HepG2 (cell line): ENCODE data around the gene ZNF777. TPM values are rescaled to one million over a fixed set of nuclear protein-coding genes. Genes with fewer than 3 reads are reported as not detected.

Source experiments
- ATAC-seq: fragments of 200-7000 bp; cut with Tn5 transposase; 3 replicates; pipeline ENCODE4 v1.9.1; 2020; ENCODE audit warnings: mild to moderate bottlenecking, moderate library complexity
- BruUV-seq: library from RNA; stranded (reverse); fragments of 400-500 nt; replicated peaks from 2 replicates; lab custom pipeline; 2021; lab: Mats Ljungman, UMichigan
- CTCF ChIA-PET: fragments of 300-600 bp; formaldehyde crosslinking; extraction: SDS; loops from one replicate; lab custom pipeline; 2021; ENCODE audit warnings: low total read pairs, inconsistent platforms, low intra/inter-chr PET ratio; lab: Yijun Ruan, JAX
- POLR2A ChIA-PET: fragments of 350-600 bp; sonication (Branson Sonifier 250); formaldehyde crosslinking; loops from one replicate; lab custom pipeline; 2020; ENCODE audit warnings: antibody characterized with exemption, inconsistent platforms; lab: Yijun Ruan, JAX
- DNase-seq: peaks from one replicate; pipeline ENCODE4 v3.0.0-alpha.2; 2015; ENCODE audit warnings: low spot score
- FAIRE-seq: peaks from 3 replicates; lab custom pipeline; 2011; peaks lifted over from hg19 to GRCh38; lab: Jason Lieb, UNC
- H2AFZ ChIP-seq: one replicate; pipeline ENCODE4 v1.6.1; 2011; ENCODE audit warnings: low read length, inconsistent platforms
- H3K27ac ChIP-seq: fragments of 300-600 bp; 3 replicates; pipeline ENCODE4 v1.8.0; 2011; ENCODE audit warnings: mixed run types, mild to moderate bottlenecking, mixed read lengths, low read length, inconsistent platforms; ENCODE audit not compliant: insufficient read depth; ENCODE audit errors: extremely low read length
- H3K27me3 ChIP-seq, 2 experiments: fragments of 200-600 bp in 1 of 2; 2 replicates in 1 of 2; 3 replicates in 1 of 2; pipeline versions ENCODE4 v1.6.0 to v1.8.0; 2011; ENCODE audit warnings: low read length in 2 of 2, mild to moderate bottlenecking in 2 of 2, moderate library complexity in 2 of 2, inconsistent platforms in 1 of 2; ENCODE audit not compliant: insufficient read depth in 2 of 2, control insufficient read depth in 1 of 2
- H3K36me3 ChIP-seq, 2 experiments: fragments of 200-600 bp in 1 of 2; replicated peaks in 1 of 2; 2 replicates in 1 of 2; 3 replicates in 1 of 2; pipeline versions ENCODE4 v1.5.1 to v1.8.0; 2011; ENCODE audit warnings: low read length in 2 of 2, inconsistent platforms in 1 of 2; ENCODE audit not compliant: insufficient read depth in 2 of 2, control insufficient read depth in 1 of 2
- H3K4me1 ChIP-seq: 2 replicates; pipeline ENCODE4 v1.5.1; 2012; ENCODE audit warnings: low read length, inconsistent platforms; ENCODE audit not compliant: insufficient read depth
- H3K4me2 ChIP-seq: 2 replicates; pipeline ENCODE4 v1.6.0; 2011; ENCODE audit warnings: low read depth, low read length, inconsistent platforms
- H3K4me3 ChIP-seq, 3 experiments: fragments of 200-600 bp in 1 of 3; sonication (generic), shearing (Covaris generic) in 1 of 3; replicated peaks in 1 of 3; 2 replicates each; pipeline ENCODE4 v1.5.1; 2011 to 2016; ENCODE audit warnings: low read length in 3 of 3, inconsistent platforms in 2 of 3, low read depth in 2 of 3, mild to moderate bottlenecking in 2 of 3, control low read depth in 1 of 3, mixed read lengths in 1 of 3; ENCODE audit not compliant: insufficient read depth in 1 of 3
- H3K79me2 ChIP-seq: one replicate; pipeline ENCODE4 v1.6.1; 2011; ENCODE audit warnings: low read length, inconsistent platforms; ENCODE audit not compliant: insufficient read depth
- H3K9ac ChIP-seq: 2 replicates; pipeline ENCODE4 v1.6.0; 2011; ENCODE audit warnings: mild to moderate bottlenecking, low read depth, low read length, inconsistent platforms; ENCODE audit not compliant: insufficient read depth
- H3K9me3 ChIP-seq: 2 replicates; pipeline ENCODE4 v1.5.1; 2012; ENCODE audit warnings: mild to moderate bottlenecking, low read length
- H4K20me1 ChIP-seq: 2 replicates; pipeline ENCODE4 v1.6.0; 2011; ENCODE audit warnings: inconsistent platforms, mild to moderate bottlenecking, low read length, moderate library complexity; ENCODE audit not compliant: insufficient read depth
- ARHGAP35 ChIP-seq: sonication (generic); formaldehyde crosslinking; IDR thresholded peaks from 2 replicates; pipeline ENCODE4 v1.9.0; 2022; ENCODE audit warnings: mild to moderate bottlenecking, inconsistent platforms, moderate library complexity, missing genetic modification reagents, borderline replicate concordance
- ARNT2 ChIP-seq: sonication (generic); formaldehyde crosslinking; IDR thresholded peaks from 2 replicates; pipeline ENCODE4 v1.8.0; 2022; ENCODE audit warnings: mild to moderate bottlenecking, low read depth, missing genetic modification reagents, moderate library complexity
- EEA1 ChIP-seq: sonication (generic); formaldehyde crosslinking; IDR thresholded peaks from 2 replicates; pipeline ENCODE4 v1.5.1; 2020; ENCODE audit warnings: mild to moderate bottlenecking, missing genetic modification reagents, borderline replicate concordance
- HDAC1 ChIP-seq: sonication (generic); formaldehyde crosslinking; IDR thresholded peaks from 2 replicates; pipeline ENCODE4 v1.5.1; 2020; ENCODE audit warnings: mild to moderate bottlenecking, missing genetic modification reagents
- HNF1B ChIP-seq: sonication (generic); formaldehyde crosslinking; IDR thresholded peaks from 2 replicates; pipeline ENCODE4 v1.5.1; 2020; ENCODE audit warnings: mild to moderate bottlenecking, moderate library complexity, missing genetic modification reagents
- IKZF1 ChIP-seq: fragments of 450-650 bp; IDR thresholded peaks from 2 replicates; pipeline ENCODE4 v1.7.1; 2016
- KDM5A ChIP-seq: fragments of 200-600 bp; sonication (generic); IDR thresholded peaks from 2 replicates; pipeline ENCODE4 v1.7.0; 2018; ENCODE audit warnings: antibody characterized with exemption, mild to moderate bottlenecking, low read length, borderline replicate concordance
- KLF15 ChIP-seq: sonication (generic); formaldehyde crosslinking; IDR thresholded peaks from 2 replicates; pipeline ENCODE4 v1.8.1; 2023; ENCODE audit warnings: borderline replicate concordance, mild to moderate bottlenecking, inconsistent platforms, missing genetic modification reagents, mixed read lengths
- MAFF ChIP-seq: IDR thresholded peaks from 2 replicates; pipeline ENCODE4 v1.6.1; 2011; ENCODE audit warnings: low read depth, low read length, improper control_type of control experiment
- RFX1 ChIP-seq: fragments of 450-650 bp; IDR thresholded peaks from 2 replicates; pipeline ENCODE4 v1.6.1; 2017
- SETDB1 ChIP-seq: sonication (generic); formaldehyde crosslinking; IDR thresholded peaks from 2 replicates; pipeline ENCODE4 v1.5.1; 2020; ENCODE audit warnings: missing genetic modification reagents, mild to moderate bottlenecking, borderline replicate concordance
- WIZ ChIP-seq: sonication (generic); formaldehyde crosslinking; IDR thresholded peaks from 2 replicates; pipeline ENCODE4 v1.5.1; 2020; ENCODE audit warnings: mild to moderate bottlenecking, missing genetic modification reagents
- ZNF225 ChIP-seq: sonication (generic); formaldehyde crosslinking; IDR thresholded peaks from 2 replicates; pipeline ENCODE4 v1.4.0; 2020; ENCODE audit warnings: mild to moderate bottlenecking, missing genetic modification reagents
- ZNF326 ChIP-seq: sonication (generic); formaldehyde crosslinking; IDR thresholded peaks from 2 replicates; pipeline ENCODE4 v1.4.0; 2020; ENCODE audit warnings: missing genetic modification reagents, borderline replicate concordance
- ZNF431 ChIP-seq: sonication (generic); formaldehyde crosslinking; IDR thresholded peaks from 2 replicates; pipeline ENCODE4 v1.9.0; 2022; ENCODE audit warnings: missing genetic modification reagents, low read depth, mild to moderate bottlenecking, borderline replicate concordance
- ZNF619 ChIP-seq: sonication (generic); formaldehyde crosslinking; IDR thresholded peaks from 2 replicates; pipeline ENCODE4 v1.4.0; 2020; ENCODE audit warnings: mild to moderate bottlenecking, missing genetic modification reagents
- ZNF878 ChIP-seq: sonication (generic); formaldehyde crosslinking; IDR thresholded peaks from 2 replicates; pipeline ENCODE4 v1.8.1; 2023; ENCODE audit warnings: mild to moderate bottlenecking, missing genetic modification reagents, moderate library complexity
- WGBS: methylation state at CpG from one replicate; pipeline ENCODE4 v1.1.6; 2017; ENCODE audit warnings: low lambda C conversion rate; 5-methylcytosine and 5-hydroxymethylcytosine counted together
- in situ Hi-C: cut with HindIII; loops from 2 replicates; pipeline ENCODE4 v1.10.0; 2017; ENCODE audit warnings: low pct_unique_long_range_greater_than_20kb; ENCODE audit not compliant: extremely low pct_ligation_motif_present
- intact Hi-C: fragments of 100-400 bp; cut with micrococcal nuclease; formaldehyde crosslinking; loops from one replicate; pipeline ENCODE4 v1.10.0; 2022; ENCODE audit not compliant: unreplicated experiment
- polyA plus RNA-seq, 8 experiments: library from polyadenylated mRNA; depleted of rRNA in 3 of 8; stranded (reverse) in 7 of 8; unstranded in 1 of 8; fragments of >200 nt; fragmentation: Illumina TruSeq in 4 of 8; extraction: Trizol in 4 of 8; gene quantifications; 2 replicates each; pipeline versions ENCODE4 v1.2.1 to v1.2.3, GENCODE V29; 2011 to 2016; ENCODE audit warnings: low read depth in 4 of 8, missing spikeins in 1 of 8, mixed read lengths in 1 of 8; ENCODE audit not compliant: insufficient read depth in 1 of 8
- total RNA-seq, 5 experiments: library from RNA; depleted of rRNA; stranded (reverse); fragments of >200 nt; fragmentation: Illumina TruSeq; extraction: Trizol; gene quantifications; 2 replicates each; pipeline ENCODE4 v1.2.3, GENCODE V29; 2016; ENCODE audit warnings: low read depth in 1 of 5
- TF ChIP-seq, protein P1 (sequence below): sonication (generic); formaldehyde crosslinking; IDR thresholded peaks from 2 replicates; pipeline ENCODE4 v1.4.0; 2020; ENCODE audit warnings: missing genetic modification reagents

Gene ZNF777
- total and polyA plus RNA-seq, 2 of the 13 experiments (the other 11 are each of a cell fraction or from before 2014, with no cell fraction given), result 3.8 to 6.0 TPM

- Histone ChIP-seq H3K4me1 (no peaks in the 10 kb centered on the region), H3K36me3 (peaks cover 8 to 54% of the 10 kb centered on the region in 2 experiments), H3K4me3 (no peak overlapping the region), H3K4me2 (no peak overlapping the region), H3K9me3 (no peaks in the 10 kb centered on the region; the same call in 1 of the 2 replicates), H3K79me2 (no peaks in the 10 kb centered on the region), H3K27ac (no peak overlapping the region), H3K9ac (no peak overlapping the region), H2AFZ (no peak overlapping the region), H4K20me1 (no peaks in the 10 kb centered on the region), H3K27me3 (no peaks in the 10 kb centered on the region)
- 94% methylated on average over 12 of the region's 12 CpGs for WGBS
- intact Hi-C loops (no loop called here), in situ Hi-C loops (no loop called here)
- FAIRE-seq (no peak), DNase-seq (no peak), ATAC-seq (no peak)
- TF ChIP-seq, protein P1, sequence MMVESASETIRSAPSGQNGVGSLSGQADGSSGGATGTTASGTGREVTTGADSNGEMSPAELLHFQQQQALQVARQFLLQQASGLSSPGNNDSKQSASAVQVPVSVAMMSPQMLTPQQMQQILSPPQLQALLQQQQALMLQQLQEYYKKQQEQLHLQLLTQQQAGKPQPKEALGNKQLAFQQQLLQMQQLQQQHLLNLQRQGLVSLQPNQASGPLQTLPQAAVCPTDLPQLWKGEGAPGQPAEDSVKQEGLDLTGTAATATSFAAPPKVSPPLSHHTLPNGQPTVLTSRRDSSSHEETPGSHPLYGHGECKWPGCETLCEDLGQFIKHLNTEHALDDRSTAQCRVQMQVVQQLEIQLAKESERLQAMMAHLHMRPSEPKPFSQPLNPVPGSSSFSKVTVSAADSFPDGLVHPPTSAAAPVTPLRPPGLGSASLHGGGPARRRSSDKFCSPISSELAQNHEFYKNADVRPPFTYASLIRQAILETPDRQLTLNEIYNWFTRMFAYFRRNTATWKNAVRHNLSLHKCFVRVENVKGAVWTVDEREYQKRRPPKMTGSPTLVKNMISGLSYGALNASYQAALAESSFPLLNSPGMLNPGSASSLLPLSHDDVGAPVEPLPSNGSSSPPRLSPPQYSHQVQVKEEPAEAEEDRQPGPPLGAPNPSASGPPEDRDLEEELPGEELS (CRISPR knock-in tag), result no peak
- TF ChIP-seq ZNF431 (CRISPR knock-in tag) (no peak), IKZF1 (no peak), RFX1 (no peak), ZNF619 (CRISPR knock-in tag) (no peak), KLF15 (CRISPR knock-in tag) (no peak), ZNF225 (CRISPR knock-in tag) (no peak), ZNF326 (CRISPR knock-in tag) (no peak), MAFF (no peak), EEA1 (CRISPR knock-in tag) (no peak), WIZ (CRISPR knock-in tag) (no peak), ARNT2 (CRISPR knock-in tag) (no peak), ARHGAP35 (CRISPR knock-in tag) (no peak), SETDB1 (CRISPR knock-in tag) (no peak), KDM5A (no peak), ZNF878 (CRISPR knock-in tag) (no peak), HDAC1 (CRISPR knock-in tag) (no peak), HNF1B (CRISPR knock-in tag) (no peak)
- CTCF ChIA-PET, result no interaction called here
- POLR2A ChIA-PET, result no interaction called here
- BruUV-seq, result no TSS peak
Measured at GRCh38 chr7:149476791-149477190, 15.9 kb upstream of the ZNF777 start.
